Measurements from ENCODE around the gene ANP32B.

Gene ANP32B

DNA sequence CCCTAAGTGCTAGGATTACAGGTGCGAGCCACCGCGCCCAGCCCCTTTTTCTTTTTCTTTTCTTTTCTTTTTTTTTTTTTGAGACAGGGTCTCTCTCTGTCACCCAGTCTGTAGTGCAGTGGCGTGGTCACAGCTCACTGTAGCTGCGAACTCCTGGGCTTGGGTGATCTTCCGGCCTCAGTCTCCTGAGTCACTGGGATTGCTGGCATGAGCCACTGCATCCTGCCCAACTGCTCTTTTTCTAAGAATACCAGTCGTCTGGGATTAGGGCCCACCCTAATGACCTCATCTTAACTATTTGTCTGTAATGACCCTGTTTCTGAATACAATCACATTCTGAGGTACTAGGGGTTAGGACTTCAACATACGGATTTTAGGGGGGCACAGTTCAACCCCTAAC lies 39.3 kb downstream of the ANP32B start:
- no peak for DNase-seq (ENCODE audit: low read depth in 3 of 3, low spot score in 1 of 3)

DNA sequence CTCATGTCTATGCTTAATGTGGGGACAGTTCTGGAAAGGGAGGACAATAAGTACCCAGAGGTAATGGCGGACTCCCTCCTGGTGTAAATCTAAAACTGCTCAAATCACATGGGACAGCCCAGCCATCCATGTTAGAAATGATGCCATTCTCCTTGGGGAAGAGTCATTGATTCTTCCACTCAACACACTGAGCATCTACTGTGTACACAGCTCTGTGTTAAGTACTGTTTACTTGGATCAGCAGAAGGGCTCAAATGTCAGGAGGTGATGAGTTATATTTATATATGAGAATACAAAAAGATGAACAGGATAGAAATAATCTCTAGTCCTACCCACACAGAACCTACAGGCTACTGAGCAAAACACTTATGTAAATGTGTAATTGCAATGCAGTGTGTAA lies 41.6 kb downstream of the ANP32B start:
- DNase-seq (ENCODE audit: low read depth in 3 of 3, low spot score in 1 of 3): no peak

DNA sequence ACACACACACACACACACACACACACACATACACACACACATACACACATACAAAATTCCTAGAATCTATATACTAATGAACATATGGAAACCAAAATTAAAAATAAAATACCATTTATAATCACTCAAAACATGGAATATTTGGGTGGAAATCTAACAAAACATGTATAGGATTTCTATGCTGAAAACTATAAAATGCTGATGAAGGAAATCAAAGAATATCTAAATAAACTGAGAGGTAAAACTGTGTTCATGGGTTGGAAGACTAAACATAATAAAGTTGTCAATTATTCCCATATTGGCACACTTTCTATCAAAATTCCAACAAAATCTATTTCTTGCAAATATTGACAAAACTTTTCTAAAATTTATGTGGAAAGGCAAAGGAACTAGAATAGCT lies 48.0 kb downstream of the ANP32B start:
- no peak for DNase-seq (ENCODE audit: low read depth in 3 of 3, low spot score in 1 of 3)

DNA sequence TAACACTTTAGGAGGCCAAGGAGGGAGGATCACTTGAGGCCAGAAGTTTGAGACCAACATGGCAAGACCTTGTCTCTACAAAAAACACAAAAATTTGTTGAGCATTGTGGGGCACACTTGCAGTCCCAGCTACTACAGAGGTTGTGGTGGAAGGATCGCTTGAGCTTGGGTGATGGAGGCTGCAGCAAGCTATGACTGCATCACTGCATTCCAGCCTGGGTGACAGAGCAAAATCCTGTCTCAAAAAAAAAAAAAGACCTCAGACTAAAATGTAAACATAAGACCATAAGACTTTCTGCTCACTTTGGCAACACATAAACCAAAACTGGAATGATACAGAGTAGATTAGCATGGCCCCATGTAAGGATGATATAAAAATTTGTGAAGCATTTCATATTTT lies 48.8 kb downstream of the ANP32B start:
- DNase-seq (ENCODE audit: low read depth in 3 of 3, low spot score in 1 of 3): no peak

DNA sequence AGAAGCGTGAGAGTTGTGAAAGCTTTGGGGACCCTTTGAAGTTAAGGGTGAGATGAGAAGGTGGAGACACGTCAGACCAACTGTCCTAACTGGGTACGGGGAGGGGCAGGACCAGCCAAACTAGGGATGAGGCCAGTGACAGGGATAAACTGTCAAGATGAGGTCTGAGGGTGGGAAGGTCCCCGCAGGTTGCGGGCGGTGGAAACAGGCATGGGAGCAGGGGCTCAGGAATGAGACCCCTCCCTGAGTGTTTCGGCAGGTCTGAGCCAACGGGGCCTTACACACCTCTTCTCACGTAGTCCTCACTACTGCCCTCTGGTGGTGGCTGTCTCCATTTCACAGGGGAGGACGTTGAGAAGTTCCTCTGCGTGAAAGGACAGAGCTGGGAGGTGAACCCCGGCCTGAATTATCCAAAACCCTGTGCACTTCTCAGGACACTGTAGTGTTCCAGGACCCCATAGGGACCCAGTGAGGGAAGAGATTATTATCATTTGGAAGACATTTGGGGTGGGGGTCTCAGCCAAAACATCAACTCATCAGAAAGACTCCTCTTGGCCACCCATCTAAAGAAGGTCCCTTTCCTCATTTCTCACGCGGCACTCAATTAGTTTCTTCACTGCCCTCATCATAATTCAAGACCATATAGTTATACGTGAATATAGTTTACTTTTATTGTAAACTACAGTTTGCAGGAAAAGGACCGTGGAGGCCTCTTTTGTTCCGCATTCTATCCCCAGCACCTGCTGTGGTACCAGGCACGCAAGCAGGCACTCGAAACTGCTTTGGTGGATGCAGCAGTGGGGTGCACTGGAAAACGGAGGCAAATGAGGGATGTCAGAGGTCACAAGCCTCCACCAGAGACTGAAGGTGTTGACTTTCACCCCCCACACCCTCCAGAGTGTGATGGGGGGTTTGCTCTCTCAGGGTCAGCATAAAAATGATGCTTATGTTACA lies 51.7 kb downstream of the ANP32B start:
- DNase-seq (ENCODE audit: low read depth in 3 of 3, low spot score in 1 of 3): peak; percentile 79 to 87 (median 82)

DNA sequence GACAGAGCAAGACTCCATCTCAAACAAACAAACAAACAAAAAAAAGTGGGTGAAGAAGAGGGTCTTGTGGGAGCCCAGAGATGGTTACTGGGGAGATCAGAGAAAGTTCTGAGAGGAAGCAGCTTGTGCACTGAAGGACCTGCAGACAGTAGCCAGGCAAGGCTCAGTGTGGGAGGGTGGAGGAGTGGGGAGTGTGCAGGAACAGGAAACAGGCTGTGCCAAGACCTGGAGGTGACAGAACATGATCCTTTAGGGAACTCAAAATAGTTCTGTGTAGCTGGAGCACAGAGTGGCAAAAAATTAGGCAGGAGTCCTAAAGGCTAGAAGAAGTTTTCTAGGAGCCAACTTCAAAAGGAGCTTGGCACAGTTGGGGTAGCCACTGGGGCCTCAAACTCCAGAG lies 54.2 kb downstream of the ANP32B start:
- DNase-seq (ENCODE audit: low read depth in 3 of 3, low spot score in 1 of 3): no peak

DNA sequence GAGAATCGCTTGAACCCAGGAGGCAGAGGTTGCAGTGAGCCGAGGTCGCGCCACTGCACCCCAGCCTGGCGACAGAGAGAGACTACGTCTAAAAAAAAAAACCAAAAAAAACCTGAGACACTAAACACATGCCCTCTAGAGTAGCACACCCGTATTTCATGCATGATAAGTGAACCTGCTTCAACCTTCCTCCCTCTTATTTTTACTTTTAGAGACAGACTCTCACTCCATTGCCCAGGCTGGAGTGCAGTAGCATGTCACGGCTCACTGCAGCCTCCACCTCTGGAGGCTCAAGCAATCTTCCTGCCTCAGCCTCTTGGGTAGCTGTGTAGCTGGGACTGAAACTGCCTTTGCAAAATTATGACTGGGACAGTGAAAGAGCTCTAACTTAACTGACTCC lies 55.8 kb downstream of the ANP32B start:
- DNase-seq (ENCODE audit: low read depth in 3 of 3, low spot score in 1 of 3): no peak

DNA sequence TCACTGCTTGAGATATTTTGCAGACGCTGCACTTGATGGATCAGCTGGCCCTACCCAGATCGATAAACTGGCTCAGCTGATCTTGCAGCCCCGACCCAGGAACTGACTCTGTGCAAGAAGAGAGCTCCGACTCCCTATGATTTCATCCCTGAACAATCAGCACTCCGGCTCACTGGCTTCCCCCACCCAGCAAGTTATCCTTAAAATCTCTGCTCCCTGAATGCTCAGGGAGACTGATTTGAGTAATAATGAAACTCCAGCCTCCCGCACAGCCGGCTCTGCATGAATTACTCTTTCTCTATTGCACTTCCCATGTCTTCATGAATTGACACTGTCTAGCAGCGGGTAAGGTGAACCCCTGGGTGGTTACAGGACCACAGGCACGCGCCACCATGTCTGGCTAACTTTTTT lies 56.5 kb downstream of the ANP32B start:
- no peak for DNase-seq (ENCODE audit: low read depth in 3 of 3, low spot score in 1 of 3)

DNA sequence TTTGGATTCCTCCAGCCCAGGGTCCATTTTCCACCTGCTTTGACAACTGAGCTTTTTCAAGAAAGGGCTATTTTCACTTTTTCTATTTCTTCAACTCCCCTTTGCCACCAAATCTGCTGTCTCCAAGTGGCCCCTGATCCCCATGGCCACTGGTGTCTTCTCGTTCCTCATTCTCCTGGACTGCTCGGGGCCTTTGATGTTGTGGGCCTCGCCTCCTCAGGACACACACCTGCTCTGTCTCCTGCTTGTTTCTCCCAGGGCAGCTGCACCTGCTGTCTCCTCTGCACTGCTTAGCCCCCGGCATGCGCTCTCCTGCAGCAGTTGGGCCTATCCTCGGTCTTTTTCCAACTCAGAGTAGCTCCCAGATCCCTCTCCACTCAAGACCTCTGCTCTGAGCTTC lies 57.1 kb downstream of the ANP32B start:
- DNase-seq (ENCODE audit: low read depth in 3 of 3, low spot score in 1 of 3): no peak

DNA sequence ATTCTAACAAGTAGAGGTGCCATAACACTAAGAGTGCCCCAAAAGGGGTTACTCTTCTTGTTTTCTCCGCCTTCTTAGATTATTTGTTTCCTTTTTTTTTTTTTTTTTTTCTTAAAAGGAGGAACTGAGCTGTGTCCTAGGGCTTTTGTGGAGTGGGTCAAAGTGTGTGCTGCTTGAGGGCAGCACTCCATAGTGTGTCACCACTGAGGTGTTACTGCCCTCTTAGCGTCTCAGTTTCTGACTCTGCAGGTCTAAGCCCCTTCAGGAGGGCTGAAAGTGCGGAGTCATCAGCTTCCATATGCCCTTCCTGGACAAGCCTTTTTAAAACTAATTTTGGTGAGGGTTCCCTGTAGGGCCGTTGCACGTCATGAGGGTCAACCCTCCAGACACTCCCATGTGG lies 60.8 kb downstream of the ANP32B start:
- no peak for DNase-seq (ENCODE audit: low read depth in 3 of 3, low spot score in 1 of 3)

DNA sequence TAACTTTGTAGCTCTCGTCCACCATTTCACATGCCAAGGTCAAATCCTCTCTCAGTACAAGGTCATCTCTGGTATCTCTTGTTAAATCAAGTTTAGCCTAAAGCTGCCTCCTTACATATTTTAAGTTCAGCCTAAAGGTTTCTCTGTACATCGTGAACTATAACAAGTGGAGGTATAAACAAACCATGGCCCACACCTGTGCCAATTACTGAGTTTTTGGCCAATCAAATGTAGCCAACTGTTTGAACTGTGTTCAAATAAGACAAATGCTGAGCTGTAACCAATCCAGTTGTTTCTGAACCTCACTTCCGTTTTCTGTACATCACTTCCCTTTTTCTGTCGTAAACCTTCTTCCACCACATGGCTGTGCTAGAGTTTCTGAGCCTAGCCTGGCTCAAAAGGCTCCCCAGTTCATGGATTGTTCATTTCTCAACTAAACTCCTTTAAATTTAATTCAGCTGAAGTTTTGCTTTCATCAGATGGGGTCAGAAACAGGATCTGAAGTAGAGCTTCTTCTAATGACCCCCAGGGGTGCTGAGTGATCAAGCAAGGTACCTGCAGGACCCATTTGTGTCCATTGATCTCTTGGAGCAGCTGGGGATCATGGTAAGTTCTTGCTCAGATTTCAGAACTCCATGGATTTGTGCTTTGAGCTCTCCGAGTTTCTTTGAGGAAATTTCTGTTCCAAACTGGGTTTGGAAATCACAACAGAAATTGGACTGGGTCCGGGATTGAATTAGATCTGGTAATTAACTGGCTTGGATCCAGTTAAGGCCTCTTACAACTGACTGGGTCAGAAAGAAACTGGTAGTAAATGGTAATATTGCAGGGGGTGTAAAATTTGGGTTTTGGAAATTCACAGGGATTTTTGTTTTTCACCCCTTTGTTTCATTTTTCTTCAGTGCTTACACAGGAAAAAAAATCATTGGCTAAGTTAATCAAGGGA lies 62.4 kb downstream of the ANP32B start:
- DNase-seq (ENCODE audit: low read depth in 3 of 3, low spot score in 1 of 3): no peak

DNA sequence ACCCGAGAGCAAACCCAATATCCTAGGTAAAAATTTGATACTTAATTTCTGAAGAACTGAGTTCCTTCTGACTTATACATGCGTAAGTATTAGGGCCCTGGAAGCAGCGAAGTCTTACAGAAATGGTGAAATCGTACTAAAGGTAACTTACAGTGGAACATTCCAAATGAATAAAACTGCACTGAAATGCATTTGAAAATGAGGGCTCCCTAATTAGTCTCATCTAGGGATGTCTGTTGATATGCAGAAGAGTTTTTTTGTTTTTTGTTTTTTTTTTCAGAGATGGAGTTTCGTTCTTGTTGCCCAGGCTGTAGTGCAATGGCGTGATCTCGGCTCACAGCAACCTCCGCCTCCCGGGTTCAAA lies 63.0 kb downstream of the ANP32B start:
- DNase-seq (ENCODE audit: low read depth in 3 of 3, low spot score in 1 of 3): no peak

DNA sequence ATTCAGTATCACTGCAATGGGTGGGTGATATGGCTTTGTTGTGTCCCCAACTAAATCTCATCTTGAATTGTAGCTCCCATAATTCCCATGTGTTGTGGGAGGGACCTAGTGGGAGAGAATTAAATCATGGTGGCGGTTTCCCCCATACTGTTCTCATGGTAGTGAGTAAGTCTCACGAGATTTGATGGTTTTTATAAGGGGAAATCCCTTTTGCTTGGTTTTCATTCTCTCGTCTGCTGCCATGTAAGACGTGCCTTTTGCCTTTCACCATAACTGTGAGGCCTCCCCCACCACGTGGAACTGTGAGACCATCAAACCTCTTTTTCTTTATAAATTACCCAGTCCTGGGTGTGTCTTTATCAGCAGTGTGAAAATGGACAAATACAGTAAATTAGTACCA lies 63.9 kb downstream of the ANP32B start:
- no peak for DNase-seq (ENCODE audit: low read depth in 3 of 3, low spot score in 1 of 3)

DNA sequence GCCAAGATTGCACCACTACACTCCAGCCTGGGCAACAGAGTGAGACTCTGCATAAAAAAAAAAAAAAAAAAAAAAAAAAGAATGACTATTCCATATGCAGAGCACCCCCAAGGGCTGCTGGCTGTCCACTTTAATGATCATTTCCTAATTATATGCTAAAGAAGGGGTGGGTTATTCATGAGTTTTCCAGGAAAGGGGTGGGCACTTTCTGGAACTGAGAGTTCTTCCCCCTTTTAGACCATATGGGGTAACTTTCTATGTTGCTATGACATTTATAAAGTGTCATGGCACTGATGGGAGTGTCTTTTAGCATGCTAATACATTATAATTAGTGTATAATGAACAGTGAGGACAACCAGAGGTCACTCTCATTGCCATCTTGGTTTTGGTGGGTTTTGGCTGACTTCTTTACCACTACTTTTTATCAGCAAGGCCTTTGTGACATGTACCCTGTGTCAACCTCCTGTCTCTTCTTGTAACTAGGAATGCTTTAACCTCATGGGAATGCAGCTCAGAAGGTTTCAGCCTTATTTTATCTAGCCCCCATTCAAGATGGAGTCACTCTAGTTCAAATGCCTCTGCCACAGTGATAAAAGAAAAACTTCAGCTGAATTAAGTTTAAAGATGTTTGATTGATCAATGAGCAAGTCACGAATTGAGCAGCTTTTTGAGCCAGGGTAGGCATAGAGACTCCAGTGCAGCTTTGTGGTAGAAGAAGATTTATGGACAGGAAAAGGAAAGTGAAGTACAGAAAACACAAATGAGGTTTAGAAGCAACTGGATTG lies 66.3 kb downstream of the ANP32B start:
- DNase-seq (ENCODE audit: low read depth in 3 of 3, low spot score in 1 of 3): no peak

DNA sequence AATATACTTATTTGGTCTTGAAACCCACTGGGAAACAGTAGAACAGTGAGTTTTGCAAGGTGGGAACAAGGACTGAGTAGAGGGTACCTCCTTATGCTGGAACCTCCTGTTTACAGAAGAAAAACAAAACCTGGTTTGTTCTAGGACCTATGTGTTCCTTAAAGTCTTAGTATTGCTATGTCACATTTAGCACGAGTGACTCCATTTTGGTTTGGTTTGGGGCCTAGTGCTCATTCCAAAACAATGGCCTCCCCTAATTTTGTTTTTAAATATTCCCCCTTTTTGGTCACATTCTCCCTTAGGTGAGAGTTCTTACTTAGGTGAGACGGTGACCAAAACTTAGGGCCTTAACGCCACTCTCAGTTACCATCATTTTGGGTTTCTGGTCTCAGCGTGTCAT lies 67.2 kb downstream of the ANP32B start:
- no peak for DNase-seq (ENCODE audit: low read depth in 3 of 3, low spot score in 1 of 3)

DNA sequence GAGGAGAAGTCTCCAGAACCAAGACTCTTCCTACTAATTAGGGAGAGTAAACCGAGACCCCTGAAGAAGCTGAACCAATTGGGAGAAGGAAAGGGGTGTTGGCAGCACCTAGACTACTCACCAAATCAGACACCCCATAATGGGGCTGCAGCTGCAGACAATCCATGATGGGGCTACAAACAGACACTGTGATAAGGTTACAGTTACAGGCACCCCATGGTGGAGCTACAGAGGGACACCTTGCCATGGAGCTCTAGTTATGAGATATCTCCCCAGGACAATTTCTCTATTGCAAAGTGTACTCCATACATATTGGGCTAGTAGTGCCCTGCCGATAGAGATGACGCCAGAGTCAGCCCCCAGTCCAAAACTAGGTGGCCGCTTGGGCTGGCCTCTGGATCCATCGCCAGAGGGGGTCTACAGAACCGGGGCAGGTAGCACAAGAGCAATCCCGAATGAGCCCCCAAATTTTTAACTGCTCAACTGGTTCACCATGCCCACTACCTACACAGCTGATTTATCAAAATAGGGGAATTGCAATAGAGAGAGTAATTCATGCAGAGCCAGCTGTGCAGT lies 71.3 kb downstream of the ANP32B start:
- no peak for DNase-seq (ENCODE audit: low read depth in 3 of 3, low spot score in 1 of 3)

DNA sequence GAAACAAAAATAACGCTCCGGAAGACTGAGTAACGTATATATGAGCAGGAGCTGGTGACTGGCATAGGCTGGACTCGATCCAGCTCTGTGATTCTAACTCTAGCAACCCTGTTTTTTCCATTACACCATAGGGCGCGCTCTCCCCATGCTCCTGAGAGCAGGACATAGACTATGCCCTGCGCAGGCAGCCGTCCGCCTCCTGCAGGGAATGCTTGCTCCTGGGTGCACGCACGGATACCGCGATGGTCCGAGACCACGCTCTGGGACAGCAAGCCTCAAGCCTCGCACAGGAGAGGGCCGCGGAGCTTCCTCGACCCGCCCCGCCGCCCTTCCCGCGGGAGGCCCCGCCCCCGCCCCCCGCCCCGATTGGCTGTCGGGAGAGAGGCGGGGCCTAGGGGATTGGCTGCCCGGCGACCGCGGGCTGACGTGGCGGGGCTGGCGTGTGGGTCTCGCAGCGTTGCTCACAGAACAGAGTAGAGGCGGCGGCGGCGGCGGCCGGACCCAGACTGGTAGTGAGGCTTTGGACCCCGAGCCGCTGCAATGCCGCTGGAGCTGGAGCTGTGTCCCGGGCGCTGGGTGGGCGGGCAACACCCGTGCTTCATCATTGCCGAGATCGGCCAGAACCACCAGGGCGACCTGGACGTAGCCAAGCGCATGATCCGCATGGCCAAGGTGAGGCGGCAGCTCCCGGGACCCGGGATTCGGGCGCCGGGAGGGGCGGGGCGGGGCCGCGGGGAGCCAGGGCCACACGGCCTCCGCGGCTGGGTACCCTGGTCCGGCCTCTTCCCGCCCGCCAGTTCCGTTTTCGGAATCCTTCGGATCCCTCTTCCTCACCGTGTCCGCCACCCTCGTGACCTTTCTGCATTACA lies 73.4 kb downstream of the ANP32B start, which contains the start of gene NANS:
NANS (plus strand) TSS at position 464 of the 869 bp plus-strand sequence; CDS start at position 541, 77 bp downstream.
- peak; percentile 76 to 84 (median 78) for DNase-seq (ENCODE audit: low read depth in 3 of 3, low spot score in 1 of 3)

DNA sequence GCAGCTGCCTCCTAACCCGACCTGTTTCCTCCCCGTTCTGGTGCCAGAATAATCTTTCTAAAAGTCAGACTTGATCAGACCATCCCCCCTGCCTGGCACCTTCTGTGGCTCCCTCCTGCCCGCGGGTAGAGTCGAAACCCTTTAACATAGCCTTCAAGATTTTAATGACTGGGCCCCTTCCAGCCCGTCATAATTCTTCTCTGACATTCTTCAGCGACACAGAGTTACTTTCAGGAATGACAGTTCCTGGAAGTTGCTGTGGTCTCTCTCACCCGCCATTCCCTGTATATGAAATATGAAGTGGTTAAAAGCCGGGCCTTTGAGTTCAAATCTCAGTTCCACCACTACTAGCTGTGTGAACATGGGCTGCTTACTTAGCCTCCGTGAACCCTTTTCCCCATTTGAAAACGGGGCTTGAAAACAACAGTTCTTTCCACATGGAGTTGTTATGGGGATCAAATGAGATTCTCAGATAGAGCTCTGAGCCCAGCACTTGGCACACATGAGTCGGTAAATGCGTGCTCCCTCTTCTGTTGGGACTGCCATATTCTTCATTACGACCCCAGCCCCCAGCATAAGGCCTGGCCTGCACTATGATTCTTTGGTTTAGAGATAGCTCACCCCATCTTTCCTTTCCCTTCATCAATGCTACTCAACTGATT lies 74.1 kb downstream of the ANP32B start:
- peak in 1 of 3 donors; percentile 22 for DNase-seq (ENCODE audit: low read depth in 3 of 3, low spot score in 1 of 3)

DNA sequence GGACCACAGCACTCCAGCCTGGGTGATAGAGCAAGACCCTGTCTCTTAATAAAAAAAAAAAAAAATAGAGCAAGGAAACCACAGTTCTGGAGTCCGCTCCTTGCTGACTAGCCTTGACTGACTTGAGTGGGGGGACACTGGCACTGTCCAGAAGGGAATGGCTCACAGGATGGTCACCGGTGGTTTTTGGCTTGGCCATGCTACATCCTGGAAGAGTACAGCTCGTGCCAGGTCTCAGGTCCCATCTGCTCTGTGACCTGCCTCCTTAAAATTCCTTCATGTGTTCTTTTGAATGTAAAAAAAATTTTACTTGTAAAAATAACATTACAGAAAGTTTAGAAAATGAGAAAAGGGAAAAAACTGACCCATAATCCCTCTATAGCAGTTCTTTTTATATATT lies 79.0 kb downstream of the ANP32B start:
- no peak for DNase-seq (ENCODE audit: low read depth in 3 of 3, low spot score in 1 of 3)

All from stimulated activated CD4-positive, alpha-beta T cell treated with anti-CD3 and anti-CD28 coated beads, TNF-alpha, amount 100 ng/mL, for 1 hour (primary cell).